Stimulated activated CD8-positive, alpha-beta memory T cell treated with anti-CD3 and anti-CD28 coated beads, Interleukin-7, amount 100 ng/mL, for 4 hours (primary cell): Measurements from ENCODE around the gene SLC25A51.
"Not testable (repeated sequence)": the region's sequence is repeated elsewhere in the genome, so short reads cannot be mapped to it uniquely, and the experiment has no call there.

Experiments
- DNase-seq, 2 donors: peaks; one replicate each; pipeline ENCODE4 v3.0.0-alpha.2; 2020; ENCODE audit warnings: low read depth in 2 of 2

SLC25A51 gene

GRCh38 chr9:37905131-37905505 is 1.2 kb upstream of the SLC25A51 start:
- no peak for DNase-seq

- no peak for DNase-seq
These were observed 661 bp upstream of the SLC25A51 start for GRCh38 chr9:37904445-37905130.

GRCh38 chr9:37902796-37903646 is 906 bp downstream of the SLC25A51 start:
- DNase-seq = no peak

- no peak for DNase-seq
These were observed 1.8 kb downstream of the SLC25A51 start for GRCh38 chr9:37902131-37902530.

GRCh38 chr9:37899041-37899440 is 4.9 kb downstream of the SLC25A51 start:
- DNase-seq = no peak

GRCh38 chr9:37897665-37898064 is 6.3 kb downstream of the SLC25A51 start:
- no peak for DNase-seq

- no peak for DNase-seq
These were observed 11.9 kb downstream of the SLC25A51 start for GRCh38 chr9:37892063-37892462.

GRCh38 chr9:37891042-37891441 is 12.9 kb downstream of the SLC25A51 start:
- not testable (repeated sequence) for DNase-seq

GRCh38 chr9:37889536-37889935 is 14.4 kb downstream of the SLC25A51 start:
- no peak for DNase-seq

GRCh38 chr9:37887977-37888583 is 15.8 kb downstream of the SLC25A51 start:
- not testable (repeated sequence) for DNase-seq

GRCh38 chr9:37880916-37881479 is 22.9 kb downstream of the SLC25A51 start:
- no peak for DNase-seq

- DNase-seq = no peak
These were observed 27.6 kb downstream of the SLC25A51 start for GRCh38 chr9:37876376-37876775.

GRCh38 chr9:37873955-37874354 is 30.0 kb downstream of the SLC25A51 start:
- DNase-seq = no peak

- DNase-seq = no peak
These were observed 33.1 kb downstream of the SLC25A51 start for GRCh38 chr9:37870799-37871176.

- no peak for DNase-seq
These were observed 33.7 kb downstream of the SLC25A51 start for GRCh38 chr9:37870081-37870798.

- no peak for DNase-seq
These were observed 41.4 kb downstream of the SLC25A51 start for GRCh38 chr9:37862530-37862929.

GRCh38 chr9:37859043-37859442 is 44.9 kb downstream of the SLC25A51 start:
- no peak for DNase-seq

- no peak for DNase-seq
These were observed 47.4 kb downstream of the SLC25A51 start for GRCh38 chr9:37856551-37856950.

- DNase-seq = no peak
These were observed 51.7 kb downstream of the SLC25A51 start for GRCh38 chr9:37852222-37852621.

GRCh38 chr9:37840560-37841194 is 63.2 kb downstream of the SLC25A51 start:
- no peak for DNase-seq
